T-helper 9 cell (primary cell): ENCODE measurements around the gene HPSE2.

Source experiments
- DNase-seq: peaks from one replicate; pipeline ENCODE4 v3.0.0-alpha.2; 2020

The HPSE2 gene

GRCh38 chr10:98667081-98667480 is 568.6 kb downstream of the HPSE2 start:
- no peak for DNase-seq

DNA sequence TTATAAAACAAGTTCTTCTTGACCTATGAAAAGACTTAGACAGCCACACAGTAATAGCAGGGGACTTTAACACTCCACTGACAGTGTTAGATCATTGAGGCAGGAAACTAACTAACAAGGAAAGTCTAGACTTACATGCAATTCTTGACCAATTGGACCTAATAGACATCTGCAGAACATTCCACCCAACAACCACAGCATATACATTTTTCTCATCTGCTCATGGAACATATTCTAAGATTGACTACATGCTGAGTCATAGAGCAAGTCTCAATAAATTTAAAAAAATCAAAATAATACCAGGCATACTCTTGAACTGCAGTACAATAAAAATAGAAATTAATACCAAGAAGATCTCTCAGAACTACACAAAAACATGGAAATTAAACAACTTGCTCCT is 569.4 kb downstream of the HPSE2 start:
- no peak for DNase-seq

DNA sequence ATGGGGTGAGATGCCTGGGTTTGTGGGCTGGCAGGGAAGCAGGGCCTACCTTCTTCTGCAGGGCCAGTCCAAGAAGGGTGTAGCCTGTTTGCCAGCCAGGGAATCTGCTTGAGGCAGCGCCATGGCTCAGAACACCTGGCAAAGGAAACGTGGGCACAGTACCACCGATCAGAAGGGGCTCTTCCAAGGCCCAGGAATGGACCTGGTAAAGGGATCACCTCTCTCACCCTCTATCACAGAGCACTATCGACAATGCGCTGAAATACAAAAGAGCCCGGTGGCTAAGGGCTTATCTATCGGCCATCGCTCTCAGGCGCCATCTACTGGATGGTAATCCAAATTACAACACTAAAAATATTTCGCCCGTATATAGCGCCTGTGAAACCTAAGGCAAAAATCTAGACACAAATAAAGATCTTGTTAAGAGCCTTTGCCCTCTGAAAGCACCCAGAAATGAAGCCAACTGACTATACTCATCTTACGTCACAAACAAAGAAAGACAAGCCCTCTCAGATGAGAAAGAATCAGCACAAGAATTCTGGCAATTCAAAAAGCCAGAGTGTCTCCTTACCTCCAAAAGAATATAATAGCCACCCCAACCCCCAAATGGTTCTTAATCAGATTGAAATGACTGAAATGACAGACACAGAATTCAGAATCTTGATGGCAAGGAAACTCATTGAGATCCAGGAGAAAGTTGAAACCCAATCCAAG is 571.2 kb downstream of the HPSE2 start:
- peak; percentile 6 for DNase-seq

DNA sequence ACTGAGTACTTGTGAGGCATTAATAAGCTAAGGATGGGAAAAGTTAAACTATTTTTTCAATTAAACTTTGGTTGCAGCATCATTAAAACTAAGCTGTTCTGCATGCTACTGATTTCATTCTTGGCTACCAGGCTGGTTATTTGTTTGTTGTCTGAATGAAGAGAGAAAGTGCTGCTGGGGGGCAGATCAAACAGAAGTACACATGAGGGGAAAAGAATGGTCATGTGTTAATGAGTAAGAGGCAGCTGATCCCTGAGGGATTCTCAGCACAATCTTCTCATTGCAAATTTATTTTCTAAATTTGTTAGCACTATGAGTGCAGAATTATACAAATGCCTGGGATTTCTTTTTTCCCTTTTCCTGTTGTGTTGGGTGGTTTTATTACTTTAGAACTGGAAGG is 575.7 kb downstream of the HPSE2 start:
- no peak for DNase-seq

DNA sequence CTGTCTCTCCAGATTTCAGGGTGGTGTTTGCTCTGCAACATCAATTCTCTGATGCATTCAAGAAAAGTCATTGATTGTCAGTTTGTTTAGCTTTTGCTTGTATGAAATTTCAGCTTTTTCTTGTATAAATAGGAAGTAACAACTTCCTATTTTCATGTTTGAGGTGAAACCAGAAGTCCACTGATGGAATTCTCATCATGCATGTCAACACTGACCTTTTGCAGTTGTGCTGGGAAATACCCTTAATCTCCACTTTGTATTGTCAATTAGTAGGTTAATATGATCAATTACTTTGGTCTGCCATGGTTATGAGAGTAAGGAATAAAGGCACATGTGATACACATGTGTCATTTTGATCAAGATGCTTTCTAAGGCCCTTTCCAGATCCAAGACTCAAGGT is 580.2 kb downstream of the HPSE2 start:
- no peak for DNase-seq

- no peak for DNase-seq
Measured at GRCh38 chr10:98649170-98649569, 586.5 kb downstream of the HPSE2 start.

DNA sequence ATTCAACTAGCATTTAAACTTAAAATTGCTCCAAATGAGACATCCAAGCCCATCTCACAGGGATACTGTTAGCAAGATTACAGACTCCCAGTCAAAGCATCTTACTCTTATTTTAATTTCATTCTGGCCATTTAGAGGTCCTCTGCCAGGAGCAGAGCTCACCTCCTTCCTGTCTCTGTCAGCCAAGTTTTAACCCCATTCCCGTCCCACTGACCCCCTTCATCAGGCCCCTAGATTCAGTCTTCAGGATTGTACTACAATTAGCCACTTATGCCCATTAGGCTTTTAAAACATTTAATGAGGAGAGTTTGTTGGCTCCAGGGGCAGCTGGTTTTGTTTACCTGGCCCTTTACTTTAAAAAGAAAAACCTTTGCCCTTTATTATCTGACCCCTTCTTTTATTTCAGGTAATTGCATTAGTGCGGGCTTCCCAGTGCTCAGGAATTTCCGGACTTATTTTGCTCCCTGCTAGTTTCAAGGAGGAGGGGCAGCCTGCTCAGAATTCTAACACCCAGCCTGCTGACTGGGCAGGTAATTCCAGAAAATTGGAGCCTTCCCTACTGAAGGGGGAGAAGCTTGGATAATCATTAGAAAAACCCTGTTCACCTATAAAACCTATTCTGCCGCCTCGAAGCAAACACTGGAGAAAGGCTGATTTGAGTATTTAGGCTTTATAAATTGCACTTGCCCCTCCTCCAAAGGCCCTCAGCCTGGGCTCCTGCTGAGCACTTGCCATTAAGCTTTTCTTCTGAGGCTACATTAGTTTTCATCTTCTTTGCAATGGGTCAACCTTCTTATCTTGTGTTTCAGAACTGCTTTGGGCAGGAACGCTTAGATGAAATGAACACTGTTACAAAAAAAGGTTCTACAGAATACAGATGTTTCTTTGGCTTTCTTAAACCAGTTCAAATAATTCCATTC is 588.4 kb downstream of the HPSE2 start:
- no peak for DNase-seq

GRCh38 chr10:98644466-98644865 is 591.2 kb downstream of the HPSE2 start:
- no peak for DNase-seq

- DNase-seq, result no peak
Measured at GRCh38 chr10:98642281-98642680, 593.4 kb downstream of the HPSE2 start.

- DNase-seq, result no peak
Measured at GRCh38 chr10:98638920-98639319, 596.7 kb downstream of the HPSE2 start.

- DNase-seq, result no peak
Measured at GRCh38 chr10:98636921-98637329, 598.7 kb downstream of the HPSE2 start.

DNA sequence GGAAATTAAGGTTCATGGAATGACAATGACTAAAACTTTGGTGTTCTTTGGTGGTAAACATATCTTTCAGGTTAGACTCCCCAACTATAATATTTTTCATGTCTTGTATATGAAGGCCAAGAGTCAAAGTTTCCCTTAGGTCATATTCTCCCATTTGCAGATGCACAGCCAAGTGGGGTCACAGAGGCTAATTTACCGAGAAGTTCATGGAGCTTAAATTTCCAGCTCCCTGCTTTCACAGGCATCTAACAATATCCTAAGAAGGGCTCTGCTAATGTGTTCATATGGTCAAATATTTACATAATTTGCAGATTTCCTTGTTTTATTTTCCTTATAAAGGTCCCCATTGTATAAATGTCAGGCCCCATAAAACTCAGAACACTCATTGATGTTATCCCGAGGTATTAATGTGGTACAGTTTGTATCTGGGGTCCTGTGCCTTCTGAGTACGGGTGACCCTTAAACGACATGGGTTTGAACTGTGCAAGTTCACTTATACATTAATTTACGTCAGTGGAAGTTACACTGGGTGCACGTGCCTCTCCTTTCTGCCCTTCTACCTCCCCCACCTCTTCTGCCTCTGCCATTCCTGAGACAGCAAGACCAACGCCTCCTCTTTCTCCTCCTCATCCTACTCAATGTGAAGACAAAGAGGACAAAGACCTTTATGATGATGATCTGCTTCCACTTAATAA is 603.0 kb downstream of the HPSE2 start:
- no peak for DNase-seq

- no peak for DNase-seq
Measured at GRCh38 chr10:98628206-98628605, 607.4 kb downstream of the HPSE2 start.

DNA sequence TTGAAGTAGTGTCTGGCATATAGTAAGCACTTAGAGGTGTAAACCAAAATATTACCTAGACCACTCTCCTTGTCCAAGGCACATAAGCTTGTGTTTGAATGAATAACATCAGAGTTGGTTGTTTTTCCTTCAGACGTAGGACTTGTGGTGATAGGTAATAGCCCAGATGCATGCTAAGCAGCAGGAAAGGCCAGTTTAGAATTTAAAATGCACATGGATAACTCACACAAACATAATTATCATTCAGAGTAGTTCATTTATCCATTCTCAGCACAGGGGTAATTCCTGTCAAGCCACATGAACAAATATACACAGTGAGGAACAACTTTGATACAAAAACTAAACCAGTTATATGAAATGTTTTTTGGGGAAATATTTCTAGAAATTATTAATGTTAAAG is 607.9 kb downstream of the HPSE2 start:
- no peak for DNase-seq

DNA sequence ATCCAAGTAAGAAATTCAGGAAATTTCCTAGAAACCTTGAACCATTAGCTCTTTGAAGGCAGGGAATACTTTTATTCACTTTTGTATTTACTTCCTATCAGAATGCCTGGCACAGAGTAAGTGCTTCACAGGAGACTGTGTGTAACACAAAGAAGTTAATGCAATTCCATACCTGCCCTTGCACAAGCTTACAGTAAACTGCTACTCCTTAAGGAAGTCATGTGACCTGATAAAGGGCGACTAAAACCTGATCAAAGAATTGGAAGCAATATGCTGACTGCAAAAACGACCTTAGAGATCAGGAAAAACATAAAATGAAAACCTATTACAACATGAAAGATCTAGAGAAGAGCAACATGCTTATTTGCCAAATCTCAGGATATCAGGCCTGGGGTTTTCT is 610.7 kb downstream of the HPSE2 start:
- DNase-seq, result no peak

DNA sequence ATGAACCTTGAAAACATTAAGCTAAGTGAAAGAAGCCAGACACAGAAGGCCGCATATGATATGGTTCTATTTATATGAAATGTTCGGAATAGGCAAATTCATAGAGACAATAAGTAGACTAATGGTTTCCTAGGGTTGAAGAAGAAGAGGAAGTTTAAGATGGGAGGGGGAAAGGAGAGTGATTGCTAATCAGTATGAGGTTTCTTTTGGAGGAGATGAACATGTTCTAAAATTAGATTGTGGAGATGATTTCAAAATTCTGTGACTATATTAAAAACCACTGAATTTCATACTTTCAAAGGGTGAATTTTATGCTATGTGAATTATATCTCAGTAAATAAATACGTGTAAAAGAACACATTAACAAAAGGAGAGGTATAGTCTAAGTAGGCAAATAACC is 612.5 kb downstream of the HPSE2 start:
- no peak for DNase-seq

DNA sequence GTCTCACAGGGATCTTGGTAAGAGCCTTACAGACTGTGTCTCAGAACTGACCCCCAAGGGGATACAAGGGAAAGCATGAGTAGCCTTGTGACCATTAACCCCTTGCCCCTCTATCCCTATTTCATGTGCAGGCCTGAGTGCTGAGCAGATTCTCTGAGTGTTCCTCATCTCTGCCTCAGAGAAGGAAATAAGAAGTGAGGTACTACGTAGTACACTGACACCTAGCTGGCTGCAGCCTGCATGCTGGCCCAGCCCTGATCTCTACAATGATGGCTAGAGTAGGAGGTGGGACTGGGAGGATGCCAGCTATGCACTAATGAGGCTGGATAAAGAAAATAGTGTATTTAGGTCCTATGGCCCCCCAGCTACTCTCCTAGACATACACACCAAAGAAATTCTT is 614.0 kb downstream of the HPSE2 start:
- no peak for DNase-seq

- no peak for DNase-seq
Measured at GRCh38 chr10:98620503-98620902, 615.1 kb downstream of the HPSE2 start.

DNA sequence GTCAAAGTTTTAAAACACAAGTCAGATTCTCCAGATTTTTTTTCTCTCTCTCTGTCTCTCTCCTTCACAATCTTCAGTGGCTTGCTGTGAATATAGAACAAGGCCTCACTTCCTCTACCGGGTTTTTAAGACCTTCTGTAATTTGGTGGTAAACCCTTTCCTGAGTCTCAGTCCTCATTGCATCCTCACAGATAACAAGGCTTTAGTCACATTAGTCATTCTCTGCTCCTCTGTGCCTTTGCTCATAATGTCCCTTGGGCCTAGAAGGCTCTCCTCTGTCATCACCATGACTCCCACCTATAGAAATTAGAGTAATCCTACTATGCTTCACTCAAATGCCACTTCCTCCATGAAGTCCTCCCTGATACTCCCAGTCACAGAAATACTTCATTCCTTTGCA is 616.2 kb downstream of the HPSE2 start:
- no peak for DNase-seq

GRCh38 chr10:98617906-98618520 is 617.6 kb downstream of the HPSE2 start:
- no peak for DNase-seq

DNA sequence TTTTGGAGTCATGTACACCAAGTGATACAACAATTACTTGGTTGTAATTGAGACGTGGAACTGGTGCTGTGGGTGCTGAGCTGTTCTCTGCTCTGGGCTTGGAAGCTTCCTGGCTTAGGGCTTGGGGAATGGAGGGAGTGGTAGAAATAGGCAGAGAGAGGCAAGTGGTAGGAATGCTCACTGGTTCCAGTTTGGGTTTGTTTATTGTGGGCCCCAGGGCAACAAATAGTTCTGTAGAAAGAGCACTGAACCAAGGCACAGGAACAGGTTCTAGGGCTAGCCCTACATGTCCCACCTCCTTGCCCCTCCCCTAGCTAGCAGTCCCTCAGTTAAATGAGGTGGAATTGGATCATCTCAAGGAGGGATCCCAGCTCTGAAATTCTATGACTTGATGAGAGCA is 622.2 kb downstream of the HPSE2 start:
- DNase-seq, result no peak

DNA sequence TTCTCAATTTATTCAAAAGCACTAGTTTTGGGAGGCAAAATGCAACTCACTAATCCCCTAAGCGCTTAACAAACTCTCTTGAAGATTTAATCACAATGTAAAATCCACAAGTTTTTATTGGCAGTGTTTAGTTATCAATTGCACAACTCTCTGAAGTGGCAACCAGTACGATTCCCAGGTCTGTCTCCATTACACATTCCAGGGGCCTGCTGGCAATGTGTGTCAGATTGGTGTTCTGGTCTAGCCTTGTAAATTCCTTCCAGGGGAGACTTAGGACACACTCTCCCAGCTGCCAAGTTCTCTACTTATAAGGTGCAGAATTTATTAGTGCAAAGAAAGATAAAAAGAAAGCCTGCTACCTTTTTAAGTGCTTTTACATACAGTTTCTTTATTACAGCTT is 624.2 kb downstream of the HPSE2 start:
- no peak for DNase-seq

DNA sequence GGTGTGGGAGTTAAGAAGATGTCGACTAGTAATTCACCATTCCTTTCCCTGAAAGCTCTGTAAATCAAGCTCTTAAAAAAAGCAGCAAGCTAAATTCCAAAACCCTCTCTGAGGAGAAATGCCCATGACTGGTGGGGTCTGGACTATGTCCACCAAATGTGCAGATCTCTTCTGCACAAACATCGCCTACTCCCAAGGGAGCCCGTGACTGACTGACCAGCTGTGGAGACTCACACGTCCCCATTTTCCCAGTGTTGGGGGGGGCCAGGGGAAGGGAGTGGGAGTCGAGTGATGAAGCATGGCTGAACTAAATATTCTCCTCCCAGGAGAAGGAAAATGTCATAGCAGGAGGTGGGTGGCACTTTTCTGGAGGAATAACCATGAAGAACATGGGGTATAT is 624.8 kb downstream of the HPSE2 start:
- no peak for DNase-seq
